ENCODE measurements around the gene PIGR.

Gene PIGR

DNA sequence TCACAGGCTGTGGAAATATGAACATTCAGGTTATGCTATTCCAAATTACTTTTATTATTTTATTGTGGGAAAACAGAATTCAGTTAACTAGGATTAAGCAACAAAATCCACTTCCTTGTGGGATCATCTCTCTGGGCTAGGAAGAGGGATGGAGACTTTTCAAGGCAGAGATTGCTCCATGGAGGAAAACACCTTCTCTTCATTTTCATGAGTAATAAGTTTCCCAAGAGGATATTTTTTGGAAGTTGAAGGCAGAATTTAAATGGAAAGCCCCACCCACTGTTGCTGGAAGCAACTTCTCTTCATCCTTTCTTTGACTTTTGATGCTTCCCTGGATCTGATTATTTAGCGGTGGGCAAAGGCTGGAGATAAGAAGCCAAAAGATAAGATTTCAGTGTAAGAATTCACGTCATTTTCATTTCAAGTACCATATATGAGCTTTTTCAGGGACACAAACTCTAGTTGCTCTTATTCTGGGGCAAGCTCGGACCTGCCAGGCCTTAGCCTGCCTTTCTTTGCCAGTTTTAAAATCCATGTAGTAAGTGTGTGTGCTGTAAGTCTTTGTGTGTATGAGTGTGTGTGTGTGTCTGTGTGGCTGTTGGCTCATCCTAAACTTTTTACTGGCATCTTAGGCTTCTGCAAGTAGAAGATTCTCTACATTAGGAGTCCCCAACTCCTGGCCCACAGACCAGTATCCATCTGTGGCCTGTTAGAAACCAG lies 60.8 kb downstream of the PIGR start:
- DNase-seq: no peak

DNA sequence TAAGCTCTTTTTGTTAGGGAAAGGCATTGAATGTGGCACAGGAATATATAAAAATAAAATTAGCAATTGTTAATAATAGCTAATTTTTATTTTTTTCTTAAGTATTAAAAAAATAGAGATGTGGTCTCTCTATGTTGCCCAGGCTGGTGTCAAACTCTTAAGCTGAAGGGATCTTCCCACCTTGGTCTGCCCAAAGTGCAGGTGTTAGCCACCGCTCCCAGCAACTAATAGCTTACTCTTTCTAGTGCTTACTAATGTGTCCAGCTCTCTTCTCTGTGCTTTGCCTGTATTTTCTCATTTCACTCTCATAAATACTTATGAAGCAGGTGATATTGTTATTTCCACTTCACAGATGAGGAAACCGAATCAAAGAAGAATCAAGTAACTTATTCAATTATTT lies 62.4 kb downstream of the PIGR start:
- no peak for DNase-seq

DNA sequence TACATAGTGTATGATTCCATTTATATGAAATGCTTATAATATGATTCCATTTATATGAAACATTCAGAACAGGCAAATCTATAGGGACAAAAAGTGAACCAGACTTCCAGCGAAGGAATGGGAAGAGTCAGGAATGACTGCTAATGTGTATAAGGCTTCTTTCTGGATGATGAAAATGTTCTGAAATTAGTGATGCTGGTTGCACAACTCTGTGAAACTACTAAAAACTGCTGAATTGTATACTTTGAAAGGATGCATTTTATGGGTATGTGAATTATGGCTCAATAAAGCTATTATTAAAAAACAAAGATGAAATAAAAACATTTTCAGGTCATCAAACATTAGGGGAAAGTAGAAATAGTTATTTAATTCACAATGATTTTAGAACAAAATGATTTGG lies 63.1 kb downstream of the PIGR start:
- DNase-seq: no peak

DNA sequence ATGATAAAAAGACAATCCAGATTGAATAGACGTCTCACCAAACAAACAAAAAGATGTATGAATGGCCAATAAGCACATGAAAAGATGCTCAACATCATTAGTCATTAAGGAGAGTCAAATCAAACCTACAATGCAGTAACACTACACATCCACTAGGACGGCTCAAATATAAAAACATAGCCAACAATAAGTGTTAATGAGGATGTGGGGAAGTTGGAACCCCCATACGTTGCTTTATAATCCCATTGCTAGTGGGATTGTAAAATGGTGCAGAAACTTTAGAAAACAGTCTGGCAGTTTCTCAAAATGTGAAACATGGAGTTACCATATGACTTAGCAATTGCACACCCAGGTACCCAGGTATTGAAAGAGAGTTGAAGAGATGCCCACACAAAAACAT lies 63.7 kb downstream of the PIGR start:
- no peak for DNase-seq

DNA sequence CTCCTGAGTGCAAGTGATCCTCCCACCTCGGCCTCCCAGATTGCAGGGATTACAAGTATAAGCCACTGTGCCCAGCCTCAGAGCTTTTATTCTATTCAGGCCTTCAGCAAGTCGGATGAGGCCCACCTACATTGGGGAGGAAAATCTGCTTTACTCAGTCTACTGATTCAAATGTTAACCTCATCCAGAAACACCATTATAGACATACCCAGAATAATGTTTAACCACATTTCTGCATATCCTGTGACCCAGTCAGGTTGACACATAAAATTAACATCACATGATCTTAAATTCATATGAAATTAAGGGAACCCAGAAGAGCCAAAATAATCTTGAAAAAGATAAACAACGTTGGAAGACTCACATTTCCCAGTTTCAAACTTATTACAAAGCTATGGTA lies 66.0 kb downstream of the PIGR start:
- no peak for DNase-seq
